Left renal cortex interstitium (tissue), 4 donors: Measurements from ENCODE around the gene MYH10. TPM values are rescaled to one million over a fixed set of nuclear protein-coding genes. Genes with fewer than 3 reads are reported as not detected.

Experiments
- DNase-seq, 4 donors: peaks; one replicate each; pipeline ENCODE4 v3.0.0-alpha.2; 2013; ENCODE audit warnings: low read depth in 4 of 4, low spot score in 2 of 4, missing footprints in 1 of 4
- polyA plus RNA-seq, 4 donors: library from polyadenylated mRNA; unstranded; fragments of 120-200 nt; gene quantifications; one replicate each; pipeline ENCODE4 v1.2.1, GENCODE V29; 2013; ENCODE audit not compliant: insufficient read length in 4 of 4

MYH10 gene
- polyA plus RNA-seq, 4 donors = 238 to 265 (median 259) TPM

- DNase-seq = no peak
Observed at GRCh38 chr17:8649157-8650118, 18.9 kb upstream of the MYH10 start.

GRCh38 chr17:8647956-8648355, 17.4 kb upstream of the MYH10 start:
- no peak for DNase-seq

DNA sequence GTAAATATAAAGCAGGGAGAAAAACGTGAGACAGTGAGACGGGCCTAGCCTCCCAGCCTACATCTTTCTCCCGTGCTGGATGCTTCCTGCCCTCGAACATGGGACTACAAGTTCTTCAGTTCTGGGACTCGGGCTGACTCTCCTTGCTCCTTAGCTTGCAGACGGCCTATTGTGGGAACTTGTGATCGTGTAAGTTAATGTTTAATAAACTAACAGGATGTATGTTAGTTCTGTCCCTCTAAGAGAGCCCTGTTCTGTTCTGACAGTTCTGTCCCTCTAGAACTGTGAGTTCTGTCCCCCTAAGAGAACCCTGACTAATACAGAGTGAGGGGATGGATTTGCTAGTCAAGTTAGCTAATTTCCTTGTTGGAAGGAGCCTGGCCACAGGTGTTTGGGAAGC, 16.7 kb upstream of the MYH10 start:
- DNase-seq = no peak

- DNase-seq = no peak
Observed at GRCh38 chr17:8644507-8644902, 14.0 kb upstream of the MYH10 start.

GRCh38 chr17:8643855-8644506, 13.5 kb upstream of the MYH10 start:
- no peak for DNase-seq

GRCh38 chr17:8639709-8640108, 9.2 kb upstream of the MYH10 start:
- no peak for DNase-seq

GRCh38 chr17:8632061-8632460, 1.5 kb upstream of the MYH10 start:
- peak in 1 of 4 donors; percentile 19 for DNase-seq

- peak in 2 of 4 donors; percentile 13 to 41 for DNase-seq
Observed at GRCh38 chr17:8631554-8631877, 991 bp upstream of the MYH10 start.

DNA sequence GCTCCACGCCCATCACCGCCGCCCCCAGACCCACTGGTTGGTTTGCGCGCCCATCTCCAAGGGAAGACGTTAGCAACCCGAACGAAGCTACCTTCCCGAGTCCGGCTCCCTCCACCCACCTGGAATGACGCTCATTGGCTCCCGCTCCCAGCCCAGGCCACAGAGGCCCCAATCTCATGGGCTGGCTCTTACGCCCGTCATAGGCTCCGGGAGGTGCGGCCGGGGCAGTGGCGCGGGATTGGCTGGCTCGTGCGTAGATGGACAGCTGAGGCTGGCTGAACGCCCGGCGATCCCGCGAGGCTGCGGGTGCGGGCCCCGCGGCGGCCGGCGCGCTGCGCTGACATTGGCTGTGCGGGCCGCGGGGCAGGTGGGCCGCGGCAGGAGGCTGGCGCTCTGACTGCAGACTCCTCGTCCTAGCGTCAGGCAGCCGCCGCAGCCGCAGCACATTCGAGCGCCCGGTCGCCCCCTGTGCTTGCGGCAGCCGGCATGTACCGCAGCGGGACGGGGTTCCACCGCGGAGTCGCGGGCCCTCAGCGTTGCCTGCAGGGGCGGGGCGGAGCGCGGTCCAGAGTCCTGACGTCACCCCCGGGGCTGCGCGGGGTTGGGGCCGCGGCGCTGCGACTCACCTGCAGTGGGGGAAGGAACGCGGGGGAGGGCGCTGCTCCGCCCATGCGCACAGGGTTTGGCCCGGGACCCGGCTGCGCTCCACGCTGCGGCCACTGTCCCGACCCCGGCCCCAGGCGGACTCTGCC, 453 bp upstream of the MYH10 start:
- peak; percentile 98 to 100 (median 100) for DNase-seq

GRCh38 chr17:8629371-8630226, 926 bp downstream of the MYH10 start:
- DNase-seq = peak in 2 of 4 donors; percentile 59 to 62

GRCh38 chr17:8628609-8629169, 1.8 kb downstream of the MYH10 start:
- DNase-seq = peak in 1 of 4 donors; percentile 39

DNA sequence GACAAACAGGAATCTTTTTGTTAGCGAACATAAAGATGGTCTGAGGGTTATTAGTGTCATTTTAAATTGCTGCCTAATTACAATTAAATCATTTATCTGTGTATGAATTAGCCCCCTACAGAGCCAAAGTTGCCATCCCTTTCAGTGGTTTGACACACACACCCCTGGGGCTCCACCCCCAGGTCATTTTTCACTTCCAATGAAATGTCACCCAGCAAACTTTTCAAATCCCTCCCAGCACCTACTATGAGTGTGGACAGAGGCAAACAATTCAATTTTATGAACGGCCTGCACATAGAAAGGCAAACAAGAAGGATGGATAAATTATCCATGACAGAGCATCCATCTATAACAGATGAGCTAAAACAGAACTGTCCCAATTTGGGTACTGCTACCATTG, 2.4 kb downstream of the MYH10 start:
- DNase-seq = no peak

DNA sequence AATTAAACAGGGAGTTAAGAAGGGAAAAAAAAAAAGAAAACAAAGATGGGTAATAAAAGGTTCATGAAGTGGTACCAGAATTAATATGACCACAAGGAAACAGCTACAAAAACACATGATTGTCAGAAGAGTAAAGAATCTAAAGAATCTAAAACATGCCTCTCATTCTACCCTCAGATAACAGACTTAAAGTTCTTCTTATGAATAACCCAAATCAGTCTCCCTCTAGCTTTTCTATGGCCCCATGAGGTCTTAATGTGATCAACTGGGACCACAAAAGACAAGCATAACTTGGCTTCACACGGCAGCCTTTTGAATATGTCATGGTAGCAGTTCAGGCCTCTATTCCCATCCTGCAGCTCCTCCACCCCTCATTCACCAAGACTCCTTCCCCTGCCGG, 6.9 kb downstream of the MYH10 start:
- DNase-seq = no peak

DNA sequence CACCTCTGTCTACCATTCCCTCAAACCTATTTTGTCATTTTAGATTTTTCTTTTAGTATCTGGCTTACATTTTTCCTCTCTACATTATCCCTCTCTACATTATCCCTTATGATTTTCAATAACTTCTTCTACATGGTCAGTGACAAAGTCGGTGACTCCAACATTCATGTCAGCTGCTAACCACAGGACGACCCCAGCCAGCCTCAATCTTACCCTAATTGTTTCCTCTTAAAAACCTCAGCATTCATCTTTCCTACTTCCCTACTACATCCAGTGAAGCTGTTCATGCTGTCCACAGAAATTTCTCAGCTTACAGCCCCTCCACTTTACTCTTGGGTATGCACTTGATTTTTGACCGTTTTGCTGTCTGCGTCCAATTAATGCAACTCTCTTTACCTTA, 8.3 kb downstream of the MYH10 start:
- DNase-seq = no peak

- DNase-seq = no peak
Observed at GRCh38 chr17:8621585-8621984, 8.9 kb downstream of the MYH10 start.

DNA sequence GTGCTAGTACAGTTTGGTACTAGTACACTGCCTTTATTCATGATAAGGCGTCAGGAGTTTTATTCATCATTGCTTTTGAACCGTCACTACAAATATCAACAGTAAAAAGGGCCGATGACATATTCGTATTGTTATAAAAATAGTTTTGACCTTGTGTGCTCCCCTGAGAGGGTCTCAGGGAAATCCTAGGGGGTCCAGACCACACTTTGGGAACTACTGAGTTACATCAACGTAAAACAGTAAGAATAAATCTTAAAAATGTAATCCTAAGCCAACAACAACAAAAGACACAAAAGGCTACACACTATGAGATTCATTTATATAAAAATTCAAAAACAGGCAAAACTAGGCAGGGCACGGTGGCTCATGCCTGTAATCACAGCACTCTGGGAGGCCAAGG, 11.2 kb downstream of the MYH10 start:
- no peak for DNase-seq

- no peak for DNase-seq
Observed at GRCh38 chr17:8618825-8619224, 11.7 kb downstream of the MYH10 start.

- DNase-seq = no peak
Observed at GRCh38 chr17:8614988-8615387, 15.5 kb downstream of the MYH10 start.

- DNase-seq = no peak
Observed at GRCh38 chr17:8611619-8612298, 18.8 kb downstream of the MYH10 start.
